Measurements from ENCODE around the gene FNBP1. TPM values are rescaled to one million over a fixed set of nuclear protein-coding genes. Genes with fewer than 3 reads are reported as not detected.

The FNBP1 gene
- total RNA-seq, 1 experiment from 2014 or later = 80.7 TPM

- Histone ChIP-seq H3K4me1 (replicated peaks; ENCODE audit: insufficient read depth) (peaks cover 31% of the 10 kb centered on the region), H3K4me3 (peak overlapping the region; percentile 93), H4K20me1 (ENCODE audit: insufficient read depth) (peaks cover 7% of the 10 kb centered on the region; the same call in 1 of the 2 replicates), H3K79me2 (ENCODE audit: low read depth) (peaks cover 51% of the 10 kb centered on the region), H3K27me3 (ENCODE audit: insufficient read depth, low read depth) (no peaks in the 10 kb centered on the region), H3K36me3 (ENCODE audit: low read depth) (no peaks in the 10 kb centered on the region), H3K9me2 (ENCODE audit: insufficient read depth) (no peaks in the 10 kb centered on the region), H3F3A (ENCODE audit: insufficient read depth, low read depth) (peaks cover 27% of the 10 kb centered on the region), H3K9me3 (ENCODE audit: insufficient read depth, low read depth) (no peaks in the 10 kb centered on the region), H3K27ac (no peak overlapping the region), H2AFZ (peak overlapping the region; percentile 87), H3K4me2 (peak overlapping the region; percentile 78)
- CTCF ChIA-PET = interaction anchor here (0.5 to 0.6 kb wide), 2 partner anchors 81 to 153 kb away, joined by 3 to 12 read pairs; no protein-coding TSS in a partner anchor
- POLR2A ChIA-PET (ENCODE audit: unreplicated experiment) = interaction anchor here (0.6 to 0.7 kb wide), 3 partner anchors 26 to 106 kb away, joined by 3 to 6 read pairs (median 3); no protein-coding TSS in a partner anchor
- intact Hi-C loops (cut with micrococcal nuclease; ENCODE audit: unreplicated experiment) = loop anchor here (2.0 to 5.0 kb wide), 4 partner anchors 31 to 155 kb away; no protein-coding TSS in a partner anchor
- no peak for TF ChIP-seq EZH2 (IDR thresholded peaks at IDR 0.05; ENCODE audit: low read depth)
- TF ChIP-seq CTCF (conservative IDR thresholded peaks at IDR 0.05) = no peak
- DNase-seq = peak in 1 of 2 experiments; percentile 24
- no TSS peak for BruUV-seq (replicated peaks)
Observed at GRCh38 chr9:130041648-130042405, 1.2 kb downstream of the FNBP1 start.

GRCh38 chr9:130040984-130041647 lies 1.9 kb downstream of the FNBP1 start:
- Histone ChIP-seq H3K4me3 (peak overlapping the region; percentile 93), H3F3A (ENCODE audit: insufficient read depth, low read depth) (peaks cover 32% of the 10 kb centered on the region), H3K79me2 (ENCODE audit: low read depth) (peaks cover 57% of the 10 kb centered on the region), H3K27ac (no peak overlapping the region), H3K4me2 (peak overlapping the region; percentile 78), H2AFZ (no peak overlapping the region), H3K9me2 (ENCODE audit: insufficient read depth) (no peaks in the 10 kb centered on the region), H3K9me3 (ENCODE audit: insufficient read depth, low read depth) (no peaks in the 10 kb centered on the region), H3K27me3 (ENCODE audit: insufficient read depth, low read depth) (no peaks in the 10 kb centered on the region), H4K20me1 (ENCODE audit: insufficient read depth) (peaks cover 7% of the 10 kb centered on the region; the same call in 1 of the 2 replicates), H3K4me1 (replicated peaks; ENCODE audit: insufficient read depth) (peaks cover 34% of the 10 kb centered on the region), H3K36me3 (ENCODE audit: low read depth) (no peaks in the 10 kb centered on the region)
- no peak for TF ChIP-seq CTCF (conservative IDR thresholded peaks at IDR 0.05)
- no peak for TF ChIP-seq EZH2 (IDR thresholded peaks at IDR 0.05; ENCODE audit: low read depth)
- intact Hi-C loops (cut with micrococcal nuclease; ENCODE audit: unreplicated experiment) = loop anchor here (5.0 kb wide), 2 partner anchors 44 to 51 kb away; no protein-coding TSS in a partner anchor
- DNase-seq = no peak
- BruUV-seq (replicated peaks) = TSS peak; percentile 52
- POLR2A ChIA-PET (ENCODE audit: unreplicated experiment) = interaction anchor here (0.6 kb wide), 3 partner anchors 25 to 105 kb away, joined by 3 to 6 read pairs (median 5); no protein-coding TSS in a partner anchor
- CTCF ChIA-PET = interaction anchor here (0.5 kb wide), 1 partner anchor 80 kb away, joined by 3 read pairs; no protein-coding TSS in a partner anchor

GRCh38 chr9:130039528-130040147 lies 3.4 kb downstream of the FNBP1 start:
- Histone ChIP-seq H3K9me3 (ENCODE audit: insufficient read depth, low read depth) (no peaks in the 10 kb centered on the region), H3K4me3 (no peak overlapping the region), H3K4me2 (no peak overlapping the region), H2AFZ (no peak overlapping the region), H3K9me2 (ENCODE audit: insufficient read depth) (no peaks in the 10 kb centered on the region), H3F3A (ENCODE audit: insufficient read depth, low read depth) (peaks cover 21% of the 10 kb centered on the region), H3K4me1 (replicated peaks; ENCODE audit: insufficient read depth) (peaks cover 27% of the 10 kb centered on the region), H3K27me3 (ENCODE audit: insufficient read depth, low read depth) (no peaks in the 10 kb centered on the region), H3K27ac (no peak overlapping the region), H3K79me2 (ENCODE audit: low read depth) (peaks cover 70% of the 10 kb centered on the region), H3K36me3 (ENCODE audit: low read depth) (no peaks in the 10 kb centered on the region), H4K20me1 (ENCODE audit: insufficient read depth) (peaks cover 7% of the 10 kb centered on the region; the same call in 1 of the 2 replicates)
- POLR2A ChIA-PET (ENCODE audit: unreplicated experiment) = interaction anchor here (0.7 kb wide), 1 partner anchor 151 kb away, joined by 5 read pairs; no protein-coding TSS in a partner anchor
- no peak for TF ChIP-seq EZH2 (IDR thresholded peaks at IDR 0.05; ENCODE audit: low read depth)
- no peak for TF ChIP-seq CTCF (conservative IDR thresholded peaks at IDR 0.05)
- intact Hi-C loops (cut with micrococcal nuclease; ENCODE audit: unreplicated experiment) = loop anchor here (5.0 kb wide), 2 partner anchors 42 to 53 kb away; no protein-coding TSS in a partner anchor
- BruUV-seq (replicated peaks) = no TSS peak
- no peak for DNase-seq
- CTCF ChIA-PET = interaction anchor here (0.6 kb wide), 1 partner anchor 15 kb away, joined by 3 read pairs; no protein-coding TSS in a partner anchor

Measured in PC-9 (cell line).